H9 (cell line): ENCODE measurements around the gene CLTCL1. TPM values are rescaled to one million over a fixed set of nuclear protein-coding genes. Genes with fewer than 3 reads are reported as not detected.

Experiments used
- DNase-seq: peaks from one replicate; pipeline ENCODE4 v3.0.0-alpha.2; 2017
- H2AFZ ChIP-seq: one replicate; pipeline ENCODE4 v1.6.1; 2013; ENCODE audit warnings: mild to moderate bottlenecking, low read length, control low read depth, moderate library complexity
- H2AK5ac ChIP-seq: 2 replicates; pipeline ENCODE4 v1.6.1; 2013; ENCODE audit warnings: low read length, control low read depth, mixed read lengths; ENCODE audit not compliant: insufficient read length
- H2BK120ac ChIP-seq: one replicate; pipeline ENCODE4 v1.6.1; 2013; ENCODE audit warnings: low read depth, mild to moderate bottlenecking, low read length, control low read depth, inconsistent platforms; ENCODE audit not compliant: poor library complexity, severe bottlenecking
- H2BK12ac ChIP-seq: 2 replicates; pipeline ENCODE4 v1.6.1; 2013; ENCODE audit warnings: low read length, control low read depth, mixed read lengths, low read depth; ENCODE audit not compliant: insufficient read length
- H2BK15ac ChIP-seq: 2 replicates; pipeline ENCODE4 v1.6.1; 2013; ENCODE audit warnings: low read depth, low read length, control low read depth
- H2BK20ac ChIP-seq: one replicate; pipeline ENCODE4 v1.6.1; 2013; ENCODE audit warnings: low read depth, mild to moderate bottlenecking, low read length, control low read depth, inconsistent platforms; ENCODE audit not compliant: poor library complexity, severe bottlenecking
- H2BK5ac ChIP-seq: 2 replicates; pipeline ENCODE4 v1.6.1; 2013; ENCODE audit warnings: low read length, control low read depth, mixed read lengths; ENCODE audit not compliant: insufficient read length
- H3K14ac ChIP-seq: 2 replicates; pipeline ENCODE4 v1.6.1; 2013; ENCODE audit warnings: low read length, control low read depth; ENCODE audit not compliant: insufficient read depth
- H3K18ac ChIP-seq: 2 replicates; pipeline ENCODE4 v1.6.1; 2013; ENCODE audit warnings: low read depth, mild to moderate bottlenecking, mixed read lengths, low read length, control low read depth; ENCODE audit not compliant: insufficient read length
- H3K23ac ChIP-seq: 2 replicates; pipeline ENCODE4 v1.6.1; 2013; ENCODE audit warnings: low read length, control low read depth, mixed read lengths, low read depth; ENCODE audit not compliant: insufficient read length
- H3K23me2 ChIP-seq: 2 replicates; pipeline ENCODE4 v1.6.1; 2013; ENCODE audit warnings: low read depth, mild to moderate bottlenecking, mixed read lengths, low read length, control low read depth; ENCODE audit not compliant: insufficient read length, poor library complexity, severe bottlenecking
- H3K27ac ChIP-seq: 2 replicates; pipeline ENCODE4 v1.5.1; 2013; ENCODE audit warnings: low read length, control low read depth, mixed read lengths, low read depth; ENCODE audit not compliant: insufficient read length
- H3K27me3 ChIP-seq: 2 replicates; pipeline ENCODE4 v1.6.1; 2013; ENCODE audit warnings: low read length, control low read depth, inconsistent platforms; ENCODE audit not compliant: insufficient read depth
- H3K4ac ChIP-seq: 2 replicates; pipeline ENCODE4 v1.6.1; 2013; ENCODE audit warnings: low read depth, mild to moderate bottlenecking, control low read depth, inconsistent platforms, low read length, moderate library complexity
- H3K4me1 ChIP-seq: 2 replicates; pipeline ENCODE4 v1.6.1; 2013; ENCODE audit warnings: low read length, control low read depth, inconsistent platforms; ENCODE audit not compliant: insufficient read depth
- H3K4me2 ChIP-seq: 2 replicates; pipeline ENCODE4 v1.6.1; 2013; ENCODE audit warnings: low read length, control low read depth, mixed read lengths; ENCODE audit not compliant: insufficient read length, insufficient read depth
- H3K56ac ChIP-seq: 2 replicates; pipeline ENCODE4 v1.6.1; 2013; ENCODE audit warnings: low read depth, mild to moderate bottlenecking, mixed read lengths, low read length, control low read depth; ENCODE audit not compliant: insufficient read length
- H3K79me1 ChIP-seq: 2 replicates; pipeline ENCODE4 v1.6.1; 2013; ENCODE audit warnings: low read depth, mild to moderate bottlenecking, moderate library complexity, low read length, control low read depth, inconsistent platforms; ENCODE audit not compliant: insufficient read depth, poor library complexity, severe bottlenecking
- H3K79me2 ChIP-seq: 2 replicates; pipeline ENCODE4 v1.6.1; 2013; ENCODE audit warnings: low read length, control low read depth, inconsistent platforms; ENCODE audit not compliant: insufficient read depth
- H3K9ac ChIP-seq: 2 replicates; pipeline ENCODE4 v1.6.1; 2013; ENCODE audit warnings: low read length, control low read depth, mixed read lengths; ENCODE audit not compliant: insufficient read length; ENCODE audit errors: extremely low read depth
- H3K9me3 ChIP-seq: one replicate; pipeline ENCODE4 v1.6.1; 2013; ENCODE audit warnings: low read depth, low read length, inconsistent platforms; ENCODE audit not compliant: control insufficient read depth
- H3T11ph ChIP-seq: one replicate; pipeline ENCODE4 v1.6.1; 2013; ENCODE audit warnings: mild to moderate bottlenecking, low read length, control low read depth, inconsistent platforms
- H4K20me1 ChIP-seq: one replicate; pipeline ENCODE4 v1.6.1; 2013; ENCODE audit not compliant: control insufficient read depth, insufficient read length, insufficient read depth
- H4K5ac ChIP-seq: 2 replicates; pipeline ENCODE4 v1.6.1; 2013; ENCODE audit warnings: low read depth, mild to moderate bottlenecking, mixed read lengths, low read length, control low read depth; ENCODE audit not compliant: insufficient read length
- H4K8ac ChIP-seq: replicated peaks from 2 replicates; pipeline ENCODE4 v1.6.1; 2013; ENCODE audit warnings: low read length, control low read depth, mixed read lengths, low read depth; ENCODE audit not compliant: insufficient read length
- H4K91ac ChIP-seq: 2 replicates; pipeline ENCODE4 v1.6.1; 2013; ENCODE audit warnings: low read depth, mild to moderate bottlenecking, moderate library complexity, mixed read lengths, low read length, control low read depth; ENCODE audit not compliant: insufficient read length
- H3K27ac Mint-ChIP-seq, 3 experiments: 2 replicates in 2 of 3; 3 replicates in 1 of 3; pipeline ENCODE4 v1.8.0; 2020 to 2021; ENCODE audit warnings: mixed read lengths in 3 of 3, mild to moderate bottlenecking in 1 of 3, moderate library complexity in 1 of 3
- H3K27me3 Mint-ChIP-seq: 2 replicates; pipeline ENCODE4 v1.8.0; 2021; ENCODE audit warnings: low read depth, mild to moderate bottlenecking, moderate library complexity, mixed read lengths
- H3K36me3 Mint-ChIP-seq, 3 experiments: 2 replicates in 2 of 3; 3 replicates in 1 of 3; pipeline ENCODE4 v1.8.0; 2020 to 2021; ENCODE audit warnings: low read depth in 3 of 3, mixed read lengths in 3 of 3; ENCODE audit not compliant: insufficient read depth in 1 of 3
- H3K4me1 Mint-ChIP-seq, 2 experiments: 2 replicates each; pipeline ENCODE4 v1.8.0; 2020; ENCODE audit warnings: mixed read lengths in 2 of 2
- H3K4me3 Mint-ChIP-seq, 2 experiments: 2 replicates in 1 of 2; 3 replicates in 1 of 2; pipeline ENCODE4 v1.8.0; 2020 to 2021; ENCODE audit warnings: mild to moderate bottlenecking in 2 of 2, mixed read lengths in 2 of 2, moderate library complexity in 1 of 2
- H3K9me3 Mint-ChIP-seq, 2 experiments: 2 replicates in 1 of 2; 3 replicates in 1 of 2; pipeline ENCODE4 v1.8.0; 2020; ENCODE audit warnings: mild to moderate bottlenecking in 2 of 2, mixed read lengths in 2 of 2, moderate library complexity in 1 of 2
- WGBS: extraction: QIAGEN DNeasy Blood & Tissue Kit; methylation state at CpG from one replicate; pipeline ENCODE4 v1.1.7; 2013; ENCODE audit warnings: missing lambda C conversion rate, low lambda C conversion rate, mixed read lengths; ENCODE audit not compliant: insufficient read length; ENCODE audit errors: extremely low coverage; 5-methylcytosine and 5-hydroxymethylcytosine counted together
- total RNA-seq: library from RNA; stranded (reverse); gene quantifications from 2 replicates; pipeline ENCODE4 v1.2.1, GENCODE V29; 2021
- TF ChIP-seq, protein P1 (sequence below): fragments of 200-600 bp; sonication (generic); conservative IDR thresholded peaks from 3 replicates; pipeline ENCODE4 v1.8.0; 2021; ENCODE audit warnings: antibody characterized with exemption, mild to moderate bottlenecking

CLTCL1 gene
- total RNA-seq, 1 experiment from 2014 or later, result 11.1 TPM

DNA sequence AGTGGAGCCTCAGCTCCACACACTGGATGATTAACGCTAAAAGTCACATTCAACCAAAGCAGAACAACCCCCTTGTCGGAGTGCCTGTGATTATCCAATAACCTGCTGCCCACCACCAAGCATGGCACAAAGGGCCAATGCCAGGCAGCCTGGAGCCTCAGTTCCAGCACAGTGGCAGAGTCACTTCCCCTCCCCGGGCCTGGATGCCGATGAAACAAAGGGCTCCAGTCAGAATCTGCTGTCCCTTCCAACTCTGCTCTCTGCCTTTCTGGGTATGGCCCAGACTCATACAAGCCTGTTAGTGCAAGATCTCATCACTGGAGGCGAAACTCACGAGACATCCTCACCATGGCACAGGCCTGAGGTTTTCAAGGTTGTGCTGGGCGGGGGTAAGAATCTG, 52.1 kb downstream of the CLTCL1 start:
- Histone ChIP-seq H3K23me2 (no peaks in the 10 kb centered on the region), H3K27ac (no peak overlapping the region), H2AFZ (no peak overlapping the region), H3K18ac (no peak overlapping the region), H3K79me2 (no peaks in the 10 kb centered on the region), H4K20me1 (no peaks in the 10 kb centered on the region), H3K14ac (no peak overlapping the region), H3K79me1 (no peaks in the 10 kb centered on the region), H2BK5ac (no peak overlapping the region), H3K9me3 (no peaks in the 10 kb centered on the region), H4K8ac (no peak overlapping the region), H4K91ac (no peak overlapping the region), H2BK12ac (no peak overlapping the region), H3K23ac (no peak overlapping the region), H3K4ac (no peak overlapping the region), H4K5ac (no peak overlapping the region), H2AK5ac (no peak overlapping the region), H2BK15ac (no peak overlapping the region), H2BK120ac (no peak overlapping the region), H3K9ac (no peak overlapping the region), H3T11ph (no peak overlapping the region), H3K56ac (no peak overlapping the region), H3K4me1 (no peaks in the 10 kb centered on the region), H3K4me2 (no peak overlapping the region), H2BK20ac (no peak overlapping the region), H3K27me3 (no peaks in the 10 kb centered on the region)
- DNase-seq, result no peak
- Mint-ChIP-seq H3K27ac (peak overlapping the region in 1 of 3 experiments; percentile 44; a peak in 1 of 7 replicates), H3K9me3 (no peaks in the 10 kb centered on the region), H3K4me1 (no peaks in the 10 kb centered on the region), H3K27me3 (no peaks in the 10 kb centered on the region), H3K4me3 (no peak overlapping the region), H3K36me3 (peaks cover 0 to 23% (median 10%) of the 10 kb centered on the region in 3 experiments; a peak in 6 of 7 replicates)
- no CpG with 5 or more reads among the region's 7 CpGs for WGBS
- TF ChIP-seq, protein P1, sequence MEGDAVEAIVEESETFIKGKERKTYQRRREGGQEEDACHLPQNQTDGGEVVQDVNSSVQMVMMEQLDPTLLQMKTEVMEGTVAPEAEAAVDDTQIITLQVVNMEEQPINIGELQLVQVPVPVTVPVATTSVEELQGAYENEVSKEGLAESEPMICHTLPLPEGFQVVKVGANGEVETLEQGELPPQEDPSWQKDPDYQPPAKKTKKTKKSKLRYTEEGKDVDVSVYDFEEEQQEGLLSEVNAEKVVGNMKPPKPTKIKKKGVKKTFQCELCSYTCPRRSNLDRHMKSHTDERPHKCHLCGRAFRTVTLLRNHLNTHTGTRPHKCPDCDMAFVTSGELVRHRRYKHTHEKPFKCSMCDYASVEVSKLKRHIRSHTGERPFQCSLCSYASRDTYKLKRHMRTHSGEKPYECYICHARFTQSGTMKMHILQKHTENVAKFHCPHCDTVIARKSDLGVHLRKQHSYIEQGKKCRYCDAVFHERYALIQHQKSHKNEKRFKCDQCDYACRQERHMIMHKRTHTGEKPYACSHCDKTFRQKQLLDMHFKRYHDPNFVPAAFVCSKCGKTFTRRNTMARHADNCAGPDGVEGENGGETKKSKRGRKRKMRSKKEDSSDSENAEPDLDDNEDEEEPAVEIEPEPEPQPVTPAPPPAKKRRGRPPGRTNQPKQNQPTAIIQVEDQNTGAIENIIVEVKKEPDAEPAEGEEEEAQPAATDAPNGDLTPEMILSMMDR, result no peak
